Cardiac muscle cell (in vitro differentiated cells and primary cell): ENCODE measurements around the gene ZXDC. TPM values are rescaled to one million over a fixed set of nuclear protein-coding genes. Genes with fewer than 3 reads are reported as not detected.

Experiments
- DNase-seq, 2 donors: peaks; one replicate each; pipeline versions ENCODE4 v3.0.0 to v3.0.0-alpha.2; 2010 to 2017; ENCODE audit warnings: low read depth in 1 of 2, low spot score in 1 of 2
- H3K27ac ChIP-seq: fragments of 200-600 bp; sonication (generic); 2 replicates; pipeline ENCODE4 v1.5.1; 2016
- H3K27me3 ChIP-seq: fragments of 200-600 bp; sonication (generic); 2 replicates; pipeline ENCODE4 v1.6.0; 2016; ENCODE audit warnings: control low read depth
- H3K36me3 ChIP-seq: fragments of 200-600 bp; sonication (generic); 2 replicates; pipeline ENCODE4 v1.5.1; 2016; ENCODE audit warnings: control low read depth
- H3K4me1 ChIP-seq: fragments of 200-600 bp; sonication (generic); 2 replicates; pipeline ENCODE4 v1.8.1; 2017; ENCODE audit warnings: low read depth, mild to moderate bottlenecking, mixed run types
- H3K4me3 ChIP-seq: fragments of 200-600 bp; sonication (generic); 2 replicates; pipeline ENCODE4 v1.5.1; 2016; ENCODE audit warnings: mild to moderate bottlenecking
- H3K9me3 ChIP-seq: fragments of 200-600 bp; sonication (generic); 2 replicates; pipeline ENCODE4 v1.5.1; 2017; ENCODE audit warnings: low read depth, mild to moderate bottlenecking, control low read depth
- polyA plus RNA-seq: library from polyadenylated mRNA; unstranded; fragments of >200 nt; fragmentation: Nextera tagmentation; extraction: Ambion mirVana; gene quantifications from 2 replicates; pipeline ENCODE4 v1.2.1, GENCODE V29; 2016
- total RNA-seq: library from RNA; depleted of rRNA; stranded (reverse); fragments of >200 nt; gene quantifications from 2 replicates; pipeline ENCODE4 v1.2.3, GENCODE V29; 2016
- TF ChIP-seq, protein P1 (sequence below): IDR thresholded peaks from 2 replicates; pipeline ENCODE4 v1.5.1; 2012; ENCODE audit warnings: low read depth, mild to moderate bottlenecking, low read length

ZXDC gene
- total and polyA plus RNA-seq, 2 experiments from 2014 or later, result 40.4 to 56.3 TPM

DNA sequence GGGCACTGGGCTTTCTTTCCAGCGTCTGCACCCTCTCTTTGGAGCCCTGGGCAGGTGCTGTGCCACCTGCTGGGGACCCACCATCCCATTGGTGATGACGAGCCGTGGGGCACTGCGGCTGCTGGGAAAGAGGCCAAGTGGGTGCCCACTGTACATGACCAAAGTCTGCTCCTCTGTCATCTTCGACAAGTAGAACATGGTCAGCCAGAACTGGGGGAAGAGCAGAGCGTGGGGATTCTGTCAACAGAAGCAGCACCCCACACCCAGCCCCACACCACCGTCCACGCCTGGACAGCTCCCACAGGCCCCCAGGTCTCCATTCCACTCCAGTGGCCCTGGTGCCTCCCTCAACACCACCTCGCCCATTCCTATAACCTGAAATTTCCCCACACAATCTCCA lies 32.2 kb upstream of the ZXDC start:
- no peak overlapping the region for H3K4me3 ChIP-seq
- no peak overlapping the region for H3K27ac ChIP-seq
- DNase-seq, result no peak
- TF ChIP-seq, protein P1, sequence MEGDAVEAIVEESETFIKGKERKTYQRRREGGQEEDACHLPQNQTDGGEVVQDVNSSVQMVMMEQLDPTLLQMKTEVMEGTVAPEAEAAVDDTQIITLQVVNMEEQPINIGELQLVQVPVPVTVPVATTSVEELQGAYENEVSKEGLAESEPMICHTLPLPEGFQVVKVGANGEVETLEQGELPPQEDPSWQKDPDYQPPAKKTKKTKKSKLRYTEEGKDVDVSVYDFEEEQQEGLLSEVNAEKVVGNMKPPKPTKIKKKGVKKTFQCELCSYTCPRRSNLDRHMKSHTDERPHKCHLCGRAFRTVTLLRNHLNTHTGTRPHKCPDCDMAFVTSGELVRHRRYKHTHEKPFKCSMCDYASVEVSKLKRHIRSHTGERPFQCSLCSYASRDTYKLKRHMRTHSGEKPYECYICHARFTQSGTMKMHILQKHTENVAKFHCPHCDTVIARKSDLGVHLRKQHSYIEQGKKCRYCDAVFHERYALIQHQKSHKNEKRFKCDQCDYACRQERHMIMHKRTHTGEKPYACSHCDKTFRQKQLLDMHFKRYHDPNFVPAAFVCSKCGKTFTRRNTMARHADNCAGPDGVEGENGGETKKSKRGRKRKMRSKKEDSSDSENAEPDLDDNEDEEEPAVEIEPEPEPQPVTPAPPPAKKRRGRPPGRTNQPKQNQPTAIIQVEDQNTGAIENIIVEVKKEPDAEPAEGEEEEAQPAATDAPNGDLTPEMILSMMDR, result no peak
- H3K4me1 ChIP-seq, result no peaks in the 10 kb centered on the region
- H3K36me3 ChIP-seq, result no peaks in the 10 kb centered on the region
- H3K27me3 ChIP-seq, result no peaks in the 10 kb centered on the region
- no peaks in the 10 kb centered on the region for H3K9me3 ChIP-seq

DNA sequence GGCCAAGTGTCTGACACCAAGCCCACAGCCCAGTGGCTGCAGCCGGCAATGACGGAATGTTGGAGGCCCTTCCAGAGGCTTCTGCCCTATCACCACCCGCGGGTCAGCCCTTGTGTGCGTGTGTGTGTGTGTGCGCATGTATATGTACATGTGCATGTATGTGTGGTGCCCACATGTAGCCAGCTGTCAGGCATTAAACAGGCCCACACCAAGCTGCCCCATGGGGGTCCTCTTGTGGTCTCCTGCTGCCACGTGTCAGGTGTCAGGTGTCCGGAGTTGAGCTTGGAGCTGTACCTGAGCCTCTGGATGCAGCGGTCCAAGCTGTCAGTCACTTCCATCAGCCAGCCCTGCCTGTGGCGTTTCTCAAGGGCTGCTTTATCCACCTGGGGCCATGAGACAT lies 28.0 kb upstream of the ZXDC start:
- H3K27me3 ChIP-seq, result no peaks in the 10 kb centered on the region
- DNase-seq, result no peak
- no peaks in the 10 kb centered on the region for H3K9me3 ChIP-seq
- no peaks in the 10 kb centered on the region for H3K36me3 ChIP-seq
- H3K4me1 ChIP-seq, result no peaks in the 10 kb centered on the region
- no peak overlapping the region for H3K4me3 ChIP-seq
- no peak overlapping the region for H3K27ac ChIP-seq
- TF ChIP-seq, protein P1, result no peak

DNA sequence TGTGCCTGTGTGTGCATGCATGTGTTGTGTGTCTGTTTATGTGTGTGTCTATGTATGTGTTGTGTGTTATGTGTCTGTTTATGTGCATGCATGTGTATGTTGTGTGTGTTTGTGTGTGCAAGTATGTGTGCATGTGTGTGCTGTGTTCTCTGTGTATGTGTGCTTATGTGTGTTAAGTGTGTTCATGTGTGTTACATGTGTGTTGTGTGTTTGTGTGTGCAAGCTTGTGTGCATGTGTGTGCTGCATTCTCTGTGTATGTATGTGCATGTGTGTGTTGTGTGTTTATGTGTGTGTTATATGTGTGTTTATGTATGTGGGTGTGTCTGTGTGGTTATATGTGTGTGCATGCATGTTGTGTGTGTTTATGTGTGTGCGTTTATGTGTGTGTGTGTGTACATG lies 27.0 kb upstream of the ZXDC start:
- no peaks in the 10 kb centered on the region for H3K27me3 ChIP-seq
- H3K27ac ChIP-seq, result no peak overlapping the region
- TF ChIP-seq, protein P1, result no peak
- no peaks in the 10 kb centered on the region for H3K36me3 ChIP-seq
- DNase-seq, result no peak
- no peaks in the 10 kb centered on the region for H3K9me3 ChIP-seq
- no peak overlapping the region for H3K4me3 ChIP-seq
- no peaks in the 10 kb centered on the region for H3K4me1 ChIP-seq

DNA sequence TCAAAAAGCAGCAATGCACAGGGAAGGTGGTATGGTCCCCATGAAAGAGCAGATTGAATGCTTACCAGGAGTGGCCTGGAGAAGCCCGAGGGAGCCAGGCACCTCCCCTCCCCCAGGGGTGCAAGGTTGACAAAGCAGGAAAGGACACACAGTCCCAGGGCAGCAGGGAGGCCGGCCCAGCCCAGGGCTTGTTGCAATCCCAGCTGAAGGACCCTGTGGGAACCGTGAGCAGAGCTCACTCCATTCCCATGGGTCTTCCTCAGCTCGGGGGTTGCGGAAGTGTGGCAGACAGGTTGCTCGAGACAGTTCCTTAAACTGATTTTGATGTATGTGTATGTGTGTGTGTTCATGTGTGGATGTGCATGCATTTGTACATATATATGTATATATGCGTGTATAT lies 26.0 kb upstream of the ZXDC start:
- no peaks in the 10 kb centered on the region for H3K9me3 ChIP-seq
- H3K27me3 ChIP-seq, result no peaks in the 10 kb centered on the region
- peak in 1 of 2 donors; percentile 11 for DNase-seq
- no peak overlapping the region for H3K4me3 ChIP-seq
- TF ChIP-seq, protein P1, result no peak
- H3K27ac ChIP-seq, result no peak overlapping the region
- no peaks in the 10 kb centered on the region for H3K4me1 ChIP-seq
- no peaks in the 10 kb centered on the region for H3K36me3 ChIP-seq

DNA sequence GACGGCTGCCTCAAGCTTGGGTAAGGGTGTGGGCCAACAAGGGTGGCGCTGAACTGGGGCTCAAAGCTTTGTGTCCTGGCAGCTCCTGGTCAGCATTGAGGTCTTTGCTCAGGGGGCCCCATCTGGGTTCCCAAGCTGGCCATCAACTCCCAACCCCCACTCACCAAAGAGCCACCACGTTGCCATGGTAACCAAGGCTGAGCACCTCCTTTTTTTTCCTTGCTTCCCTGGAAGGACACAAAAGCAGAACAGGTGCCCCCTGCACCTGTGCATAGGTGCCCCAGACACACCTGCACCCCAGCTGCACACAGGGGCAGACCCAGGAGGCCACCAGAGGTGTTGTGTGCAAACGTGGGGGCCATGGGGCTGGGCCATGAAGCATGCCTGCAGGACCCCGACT lies 25.4 kb upstream of the ZXDC start:
- DNase-seq, result no peak
- H3K9me3 ChIP-seq, result no peaks in the 10 kb centered on the region
- H3K36me3 ChIP-seq, result no peaks in the 10 kb centered on the region
- TF ChIP-seq, protein P1, result no peak
- H3K4me3 ChIP-seq, result no peak overlapping the region
- no peaks in the 10 kb centered on the region for H3K27me3 ChIP-seq
- no peaks in the 10 kb centered on the region for H3K4me1 ChIP-seq
- no peak overlapping the region for H3K27ac ChIP-seq

DNA sequence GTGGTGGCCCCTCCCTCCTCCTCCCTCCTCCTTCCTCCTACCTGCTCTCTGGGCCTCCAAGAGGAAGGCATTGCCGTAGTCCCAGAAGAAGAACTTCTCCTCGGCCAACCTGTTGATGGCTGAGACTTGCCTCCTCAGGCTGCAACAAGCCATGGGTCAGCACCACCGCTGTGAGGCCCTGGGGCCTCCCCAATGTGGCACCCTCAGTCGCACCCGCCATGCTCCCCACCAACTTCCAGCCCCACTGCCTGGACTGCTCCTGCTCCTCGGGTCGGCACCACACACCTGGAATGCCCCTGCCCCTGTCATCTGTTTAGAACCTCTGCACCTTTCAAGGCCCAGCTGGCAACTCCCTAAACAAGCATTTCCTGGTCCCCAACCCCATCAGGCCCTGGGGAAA lies 24.3 kb upstream of the ZXDC start:
- Histone ChIP-seq H3K36me3 (no peaks in the 10 kb centered on the region), H3K4me3 (no peak overlapping the region), H3K9me3 (no peaks in the 10 kb centered on the region), H3K27ac (no peak overlapping the region), H3K4me1 (no peaks in the 10 kb centered on the region), H3K27me3 (no peaks in the 10 kb centered on the region)
- DNase-seq, result no peak
- TF ChIP-seq, protein P1, result no peak
